Heart right ventricle (tissue), 16 donors: Measurements from ENCODE around the gene LRRC8C. TPM values are rescaled to one million over a fixed set of nuclear protein-coding genes. Genes with fewer than 3 reads are reported as not detected.

Experiments used
- ATAC-seq, 8 donors: fragments of 200-7000 bp; cut with Tn5 transposase; one replicate each; pipeline ENCODE4 v1.9.1; 2020; ENCODE audit warnings: mild to moderate bottlenecking in 8 of 8, moderate library complexity in 8 of 8, moderate number of reproducible peaks in 1 of 8
- DNase-seq, 2 donors: peaks; one replicate each; pipeline ENCODE4 v3.0.0-alpha.2; 2020
- H3K27ac ChIP-seq, 10 donors: fragments of 200-600 bp; sonication (generic) in 2 of 10; one replicate each; pipeline versions ENCODE4 v1.5.0 to v1.8.0; 2020 to 2022; ENCODE audit warnings: mild to moderate bottlenecking in 3 of 10
- H3K27me3 ChIP-seq, 7 donors: fragments of 200-600 bp; one replicate each; pipeline ENCODE4 v1.8.0; 2021 to 2022; ENCODE audit warnings: mild to moderate bottlenecking in 2 of 7
- H3K36me3 ChIP-seq, 9 donors: fragments of 200-600 bp; sonication (generic) in 1 of 9; one replicate each; pipeline versions ENCODE4 v1.5.0 to v1.8.0; 2020 to 2022; ENCODE audit warnings: mild to moderate bottlenecking in 2 of 9
- H3K4me1 ChIP-seq, 9 donors: fragments of 200-600 bp; sonication (generic) in 1 of 9; one replicate each; pipeline versions ENCODE4 v1.5.0 to v1.8.0; 2020 to 2022; ENCODE audit warnings: mild to moderate bottlenecking in 4 of 9
- H3K4me3 ChIP-seq, 10 donors: fragments of 200-600 bp; sonication (generic) in 2 of 10; one replicate each; pipeline versions ENCODE4 v1.5.0 to v1.8.0; 2020 to 2022; ENCODE audit warnings: mild to moderate bottlenecking in 7 of 10, moderate library complexity in 2 of 10
- H3K9me3 ChIP-seq, 11 donors: fragments of 200-600 bp in 10 of 11; sonication (generic) in 2 of 11; one replicate each; pipeline versions ENCODE4 v1.5.0 to v1.8.0; 2013 to 2022; ENCODE audit warnings: mild to moderate bottlenecking in 2 of 11, control low read depth in 1 of 11, moderate library complexity in 1 of 11
- WGBS, 2 donors: extraction: QIAGEN DNeasy Blood & Tissue Kit; methylation state at CpG; one replicate each; pipeline ENCODE4 v1.1.7; 2013; ENCODE audit warnings: inconsistent platforms in 1 of 2; 5-methylcytosine and 5-hydroxymethylcytosine counted together
- intact Hi-C, 10 donors: fragments of 100-400 bp; cut with DNase I; formaldehyde crosslinking; loops; one replicate each; pipeline versions ENCODE4 v1.11.1 to v1.14.2; 2022
- polyA plus RNA-seq, 2 donors: library from polyadenylated mRNA; stranded (reverse); fragments of 200-250 nt; gene quantifications; one replicate each; pipeline ENCODE4 v1.2.3, GENCODE V29; 2013
- total RNA-seq, 10 donors: library from RNA; stranded (reverse); fragmentation: NEBNext Ultra II Directional in 3 of 10; extraction: Animal tissue kit (Norgen Biotek cat#: 25700) in 3 of 10; gene quantifications; one replicate each; pipeline versions ENCODE4 v1.2.1 to v1.2.4, GENCODE V29; 2021 to 2023
- TF ChIP-seq, protein P1 (sequence below), 9 donors: fragments of 200-600 bp; sonication (generic) in 2 of 9; IDR thresholded peaks; one replicate each; pipeline versions ENCODE4 v1.5.0 to v1.8.0; 2021 to 2022; ENCODE audit warnings: antibody characterized with exemption in 9 of 9, mild to moderate bottlenecking in 5 of 9, moderate library complexity in 1 of 9
- donor health status: Arrhythmogenic right ventricular cardiomyopathy.
- donor health status: ischemic (EF 13 %, LVEDD 7.1; RV severe dilation, severe dysfunction).
- donor health status: healthy with polysubstance abuse.
- donor health status: DM: no; HTN: yes; CAD: no.
- donor health status: DM: no; HTN: no; CAD: no.
- donor health status: ischemic (EF 25% LVEDD 6.9; RV normal size, moderate dysfunction).
- donor health status: ischemic (EF 25% LVEDD 5.7; RV mildly dilated, moderate dysfunction).
- donor health status: healthy.
- donor health status: DM: yes; HTN: yes; CAD: no.
- donor health status: Ischemic cardiomyopathy.
- donor health status: ischemic (EF 35%, LVEDD 5.7; RV mildly dilated, moderate dysfunction).
- donor health status: nonischemic (EF 11% LVEDD 7.7; RV severe dilation, severe dysfunction).
- donor health status: DM: yes; HTN: yes; CAD: no.
- donor health status: PGD.
- donor health status: ischemic (EF 29% LVEDD 5.4; RV normal size, mild dysfunction).
- donor health status: nonischemic (EF 23%, LVEDD 6.1; RV moderate dilation, normal function).

The LRRC8C gene
- total and polyA plus RNA-seq, 12 donors: 3.7 to 12.3 (median 8.2) TPM

DNA sequence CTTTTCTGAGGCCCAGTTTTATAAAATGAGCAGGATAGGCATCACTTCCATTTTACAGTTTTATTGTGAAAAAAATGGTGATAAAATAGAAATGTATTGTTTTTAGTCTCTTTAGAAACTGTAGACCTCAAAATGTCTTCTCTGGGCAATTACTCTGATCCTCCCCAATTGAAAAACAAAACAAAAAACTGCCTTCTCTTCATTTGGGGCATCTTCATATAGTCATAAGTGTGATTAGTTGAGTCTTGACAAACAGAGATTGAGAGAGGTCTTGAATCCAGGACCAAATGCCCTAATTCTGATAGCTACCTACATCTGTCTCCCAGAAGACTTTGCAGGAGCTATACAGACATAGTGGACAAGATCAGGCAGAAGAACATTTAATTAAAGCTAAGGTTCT, 62.9 kb downstream of the LRRC8C start:
- H3K4me3 ChIP-seq: no peak overlapping the region
- no peaks in the 10 kb centered on the region for H3K9me3 ChIP-seq
- H3K27ac ChIP-seq: peak overlapping the region in 2 of 10 donors; percentile 27 to 28
- DNase-seq: no peak
- peaks cover 2 to 98% (median 81%) of the 10 kb centered on the region in 9 donors for H3K4me1 ChIP-seq
- no peak for ATAC-seq
- peaks cover 0 to under 1% (median 0%) of the 10 kb centered on the region in 9 donors for H3K36me3 ChIP-seq
- no peaks in the 10 kb centered on the region for H3K27me3 ChIP-seq
- TF ChIP-seq, protein P1, sequence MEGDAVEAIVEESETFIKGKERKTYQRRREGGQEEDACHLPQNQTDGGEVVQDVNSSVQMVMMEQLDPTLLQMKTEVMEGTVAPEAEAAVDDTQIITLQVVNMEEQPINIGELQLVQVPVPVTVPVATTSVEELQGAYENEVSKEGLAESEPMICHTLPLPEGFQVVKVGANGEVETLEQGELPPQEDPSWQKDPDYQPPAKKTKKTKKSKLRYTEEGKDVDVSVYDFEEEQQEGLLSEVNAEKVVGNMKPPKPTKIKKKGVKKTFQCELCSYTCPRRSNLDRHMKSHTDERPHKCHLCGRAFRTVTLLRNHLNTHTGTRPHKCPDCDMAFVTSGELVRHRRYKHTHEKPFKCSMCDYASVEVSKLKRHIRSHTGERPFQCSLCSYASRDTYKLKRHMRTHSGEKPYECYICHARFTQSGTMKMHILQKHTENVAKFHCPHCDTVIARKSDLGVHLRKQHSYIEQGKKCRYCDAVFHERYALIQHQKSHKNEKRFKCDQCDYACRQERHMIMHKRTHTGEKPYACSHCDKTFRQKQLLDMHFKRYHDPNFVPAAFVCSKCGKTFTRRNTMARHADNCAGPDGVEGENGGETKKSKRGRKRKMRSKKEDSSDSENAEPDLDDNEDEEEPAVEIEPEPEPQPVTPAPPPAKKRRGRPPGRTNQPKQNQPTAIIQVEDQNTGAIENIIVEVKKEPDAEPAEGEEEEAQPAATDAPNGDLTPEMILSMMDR (IDR thresholded peaks at IDR 0.05): no peak
- intact Hi-C loops: loop anchor here in 5 of 10 donors (10.0 kb wide), 1 partner anchor 61 kb away; the partner anchor contains the start of gene LRRC8C (in 5 of the 5)

DNA sequence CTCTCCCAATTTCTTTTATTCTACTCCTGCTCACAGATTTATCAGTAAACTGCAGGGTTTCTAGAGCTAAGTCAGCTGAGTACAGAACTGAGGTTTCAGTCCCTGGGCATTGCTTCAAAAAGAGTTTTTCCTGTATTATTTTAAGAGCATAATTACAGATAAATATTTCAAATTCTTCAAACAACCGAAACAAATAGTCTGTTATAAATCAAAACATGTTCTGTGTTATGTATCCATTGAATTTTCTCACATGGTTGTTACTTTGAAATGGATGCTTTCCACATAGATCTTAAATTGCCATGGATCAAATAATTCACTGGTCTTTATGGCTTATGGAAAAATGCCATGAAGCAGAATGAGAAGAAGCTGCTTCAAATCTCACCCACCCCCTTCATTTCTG, 64.5 kb downstream of the LRRC8C start:
- H3K4me1 ChIP-seq: peaks cover 2 to 99% (median 75%) of the 10 kb centered on the region in 9 donors
- no peak for DNase-seq
- H3K9me3 ChIP-seq: no peaks in the 10 kb centered on the region
- no peaks in the 10 kb centered on the region for H3K27me3 ChIP-seq
- intact Hi-C loops: loop anchor here in 5 of 10 donors (10.0 kb wide), 1 partner anchor 63 kb away; the partner anchor contains the start of gene LRRC8C (in 5 of the 5)
- ATAC-seq: no peak
- peak overlapping the region in 3 of 10 donors; percentile 1 to 29 (median 18) for H3K27ac ChIP-seq
- H3K4me3 ChIP-seq: no peak overlapping the region
- 28 to 29% methylated on average over 1 of the region's 1 CpG for whole genome bisulfite sequencing, 2 donors
- peaks cover 0 to under 1% (median 0%) of the 10 kb centered on the region in 9 donors for H3K36me3 ChIP-seq
- TF ChIP-seq, protein P1 (IDR thresholded peaks at IDR 0.05): no peak

DNA sequence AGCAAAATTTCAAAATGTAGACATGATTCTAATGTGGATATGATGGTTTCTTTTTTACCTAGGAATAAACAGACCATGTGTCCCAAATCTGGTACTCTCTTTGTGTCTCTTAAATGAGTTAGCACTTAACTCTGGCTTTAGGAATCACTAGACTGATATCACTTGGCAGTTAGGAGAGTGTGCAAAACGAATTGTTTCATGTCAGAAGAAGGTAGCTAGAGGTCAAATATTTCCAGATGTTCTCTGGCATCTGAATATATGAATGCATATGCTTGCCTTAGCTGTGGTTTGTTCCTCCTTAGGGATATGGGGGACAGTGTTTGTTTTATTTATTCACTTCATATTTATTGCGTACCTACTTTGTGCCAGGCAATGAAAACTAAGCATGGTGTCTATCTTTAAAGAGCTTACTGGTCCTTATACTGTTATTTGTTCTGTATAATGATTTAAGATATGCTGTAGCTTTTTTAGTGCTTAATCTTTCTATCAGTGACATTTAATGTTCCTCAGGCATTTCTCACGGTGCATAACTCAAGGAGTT, 65.2 kb downstream of the LRRC8C start:
- TF ChIP-seq, protein P1 (IDR thresholded peaks at IDR 0.05): no peak
- DNase-seq (no peak), ATAC-seq (peak in 1 of 8 donors; percentile 35)
- peak overlapping the region in 5 of 10 donors; percentile 1 to 48 (median 35) for H3K27ac ChIP-seq
- H3K36me3 ChIP-seq: peaks cover 0 to 7% (median 0%) of the 10 kb centered on the region in 9 donors
- 42 to 45% methylated on average over 3 of the region's 3 CpGs for WGBS, 2 donors
- no peaks in the 10 kb centered on the region for H3K9me3 ChIP-seq
- H3K4me1 ChIP-seq: peaks cover 2 to 99% (median 68%) of the 10 kb centered on the region in 9 donors
- no peak overlapping the region for H3K4me3 ChIP-seq
- intact Hi-C loops: loop anchor here in 5 of 10 donors (10.0 kb wide), 1 partner anchor 63 kb away; the partner anchor contains the start of gene LRRC8C (in 5 of the 5)
- H3K27me3 ChIP-seq: no peaks in the 10 kb centered on the region

DNA sequence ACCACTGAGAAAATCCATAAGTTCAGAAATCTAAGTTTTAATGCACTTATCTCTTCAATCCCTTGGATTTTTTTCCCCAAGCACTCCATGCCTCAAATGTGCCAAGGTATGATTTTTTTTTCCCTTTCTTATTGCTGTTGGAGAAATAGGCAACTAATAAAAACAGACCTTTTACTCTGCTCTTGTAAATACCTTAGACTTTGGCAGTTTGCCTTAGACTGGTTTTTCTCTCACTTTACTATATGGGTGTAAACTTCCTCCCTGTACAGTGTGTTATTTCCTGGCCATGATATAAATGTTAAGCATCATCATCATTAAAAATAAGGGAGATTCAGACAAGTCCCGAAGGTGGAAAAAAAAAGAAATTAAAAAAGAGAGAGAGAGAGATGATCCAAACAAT, 65.7 kb downstream of the LRRC8C start:
- TF ChIP-seq, protein P1 (IDR thresholded peaks at IDR 0.05): no peak
- Histone ChIP-seq H3K27me3 (no peaks in the 10 kb centered on the region), H3K4me1 (peaks cover 2 to 99% (median 63%) of the 10 kb centered on the region in 9 donors), H3K36me3 (peaks cover 0 to 7% (median 0%) of the 10 kb centered on the region in 9 donors), H3K9me3 (no peaks in the 10 kb centered on the region), H3K27ac (peak overlapping the region in 4 of 10 donors; percentile 30 to 48 (median 40)), H3K4me3 (no peak overlapping the region)
- DNase-seq (no peak), ATAC-seq (peak in 4 of 8 donors; percentile 25 to 35 (median 33))
- intact Hi-C loops: loop anchor here in 5 of 10 donors (10.0 kb wide), 1 partner anchor 64 kb away; the partner anchor contains the start of gene LRRC8C (in 5 of the 5)
- 46 to 63% methylated on average over 1 of the region's 1 CpG for WGBS, 2 donors
